GM18873 (cell line): Measurements from ENCODE around the gene JAML.
"Not testable (repeated sequence)": the region's sequence is repeated elsewhere in the genome, so short reads cannot be mapped to it uniquely, and the experiment has no call there.

ENCODE experiments used
- ATAC-seq: cut with Tn5 transposase; IDR thresholded peaks from one replicate; pipeline ENCODE4 v1.9.1; 2021; ENCODE audit warnings: mild to moderate bottlenecking, moderate library complexity, moderate number of reproducible peaks; ENCODE audit not compliant: unreplicated experiment, low FRiP score

The JAML gene

DNA sequence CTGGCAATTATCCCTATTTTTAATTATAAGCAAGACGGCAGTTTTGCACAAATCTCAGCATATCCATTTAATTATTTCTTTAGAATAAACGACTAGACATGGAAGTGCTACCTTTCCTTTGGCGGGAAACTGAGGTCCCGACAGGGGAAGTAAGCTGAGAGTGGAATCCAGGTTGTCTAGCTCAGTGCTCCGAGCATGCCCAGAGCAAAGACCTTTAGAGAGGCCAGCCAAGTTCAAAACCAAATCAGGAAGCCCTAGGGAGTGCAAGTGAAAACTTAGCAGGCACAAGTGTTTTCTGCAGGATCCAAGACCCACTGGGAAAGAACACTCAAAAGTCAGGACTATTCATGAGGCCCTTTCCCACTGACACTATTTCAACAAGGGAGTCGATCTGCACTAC, 25.7 kb downstream of the JAML start:
- ATAC-seq, result no peak

DNA sequence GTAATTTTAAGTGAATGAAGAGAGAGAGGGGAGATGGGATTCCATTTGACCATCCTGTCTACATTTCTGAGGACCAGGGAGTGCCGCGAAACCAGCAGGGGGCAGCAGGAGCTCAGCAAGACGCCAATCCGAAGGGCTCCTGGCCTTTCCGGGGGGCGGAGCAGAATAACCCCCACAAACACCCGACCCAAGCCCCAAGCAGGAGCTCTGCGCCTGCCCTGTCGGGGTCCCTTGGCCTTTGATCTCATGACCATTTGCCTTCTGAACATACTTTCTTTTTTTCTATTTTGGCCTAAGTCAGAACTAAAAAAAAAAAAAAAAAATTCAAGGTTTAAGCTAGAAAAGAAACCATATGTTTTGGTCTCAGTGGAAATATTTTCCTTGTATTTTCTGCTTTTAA, 26.4 kb downstream of the JAML start:
- ATAC-seq, result no peak

DNA sequence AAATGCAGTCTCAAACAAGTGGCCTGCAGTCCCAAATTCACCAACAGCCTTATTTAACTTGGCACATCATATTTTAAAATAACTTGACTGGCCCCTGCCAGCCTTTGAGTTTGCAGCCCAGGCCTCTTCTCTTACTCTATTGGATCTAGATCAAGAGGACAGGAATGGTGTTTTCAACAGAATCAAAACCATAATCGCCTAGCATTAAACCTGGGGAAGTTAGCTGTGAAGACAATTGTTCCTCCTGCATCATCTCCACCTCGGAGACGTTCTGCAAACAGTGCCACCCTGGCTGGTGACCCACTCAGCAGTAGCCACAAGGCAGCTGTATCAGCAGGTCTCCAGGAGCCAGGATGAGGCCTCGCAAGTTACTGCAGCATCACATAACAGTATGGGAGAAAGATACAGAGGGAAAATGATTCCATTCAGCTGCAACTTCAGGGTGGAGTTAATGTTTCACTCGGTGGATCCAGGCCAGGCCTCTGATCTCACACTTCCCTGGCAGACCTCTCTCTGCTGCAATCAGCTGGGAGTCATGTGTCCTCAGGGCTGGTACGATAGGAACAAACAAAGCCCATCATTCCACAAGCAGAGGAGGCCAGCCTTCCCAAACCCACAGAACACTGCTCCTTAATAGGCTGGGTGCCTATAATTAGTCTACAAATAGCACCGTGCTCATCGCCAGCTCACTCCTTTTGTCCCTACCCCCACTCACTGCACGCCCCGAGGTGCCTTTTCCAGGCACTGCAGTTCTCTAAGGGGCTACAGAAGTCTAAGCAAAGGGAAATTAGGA, 29.8 kb downstream of the JAML start:
- no peak for ATAC-seq

DNA sequence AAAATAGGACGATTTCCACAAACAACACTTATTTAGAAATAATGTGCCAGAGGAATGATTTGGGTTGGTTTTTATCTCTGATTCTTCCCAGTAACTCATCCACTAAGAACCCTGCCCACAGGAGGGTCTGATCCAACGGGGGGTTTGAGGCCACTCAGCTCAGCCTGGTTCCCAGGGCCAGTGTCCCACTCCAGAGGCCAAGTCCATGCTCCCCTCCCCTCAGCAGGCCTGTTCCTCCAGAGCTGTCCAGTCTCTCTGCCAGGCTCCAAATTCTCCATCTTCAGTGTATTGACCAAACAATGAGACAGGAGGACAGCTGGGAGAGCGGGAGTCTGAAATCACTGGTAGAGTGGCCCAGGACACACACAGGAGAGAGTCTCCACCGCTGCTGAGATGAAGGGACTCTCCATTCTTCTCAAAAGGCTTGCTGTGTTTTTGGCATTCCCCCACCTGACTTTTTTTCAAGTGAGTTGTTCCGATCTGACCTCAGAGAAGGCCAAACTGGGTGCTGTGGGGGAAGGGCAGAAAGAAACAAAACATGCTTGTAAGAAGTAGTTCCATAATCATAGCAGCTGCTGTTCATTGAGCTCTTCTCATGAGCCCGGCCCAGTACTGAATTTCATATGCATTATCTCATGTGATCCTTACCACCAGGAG, 30.8 kb downstream of the JAML start:
- no peak for ATAC-seq

DNA sequence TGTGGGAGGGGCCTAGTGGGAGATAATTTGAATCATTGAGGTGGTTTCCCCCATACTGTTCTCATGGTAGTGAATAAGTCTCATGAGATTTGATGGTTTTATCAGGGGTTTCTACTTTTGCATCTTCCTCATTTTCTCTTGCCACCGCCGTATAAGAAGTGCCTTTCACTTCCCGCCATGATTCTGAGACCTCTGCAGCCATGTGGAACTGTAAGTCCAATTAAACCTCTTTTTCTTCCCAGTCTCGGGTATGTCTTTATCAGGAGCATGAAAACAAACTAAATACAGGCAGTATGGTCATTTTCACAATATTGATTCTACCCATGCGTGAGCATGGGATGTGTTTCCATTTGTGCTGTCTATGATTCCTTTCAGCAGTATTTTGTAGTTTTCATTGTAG, 32.0 kb downstream of the JAML start:
- not testable (repeated sequence) for ATAC-seq

DNA sequence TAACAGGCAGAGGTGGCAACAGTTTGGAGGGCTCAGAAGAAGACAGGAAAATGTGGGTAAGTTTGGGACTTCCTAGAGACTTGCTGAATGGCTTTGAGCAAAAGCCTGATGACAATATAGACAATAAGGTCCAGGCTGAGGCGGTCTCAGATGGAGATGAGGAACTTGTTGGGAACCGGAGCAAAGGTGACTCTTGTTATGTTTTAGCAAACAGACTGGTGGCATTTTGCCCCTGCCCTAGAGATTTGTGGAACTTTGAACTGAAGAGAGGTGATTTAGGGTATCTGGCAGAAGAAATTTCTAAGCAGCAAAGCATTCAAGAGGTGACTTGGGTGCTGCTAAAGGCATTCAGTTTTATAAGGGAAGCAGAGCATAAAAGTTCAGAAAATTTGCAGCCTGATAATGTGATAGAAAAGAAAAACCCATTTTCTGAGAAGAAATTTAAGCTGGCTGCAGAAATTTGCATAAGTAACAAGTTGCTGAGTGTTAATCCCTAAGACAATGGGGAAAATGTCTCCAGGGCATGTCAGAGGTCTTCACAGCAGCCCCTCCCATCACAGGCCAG, 33.8 kb downstream of the JAML start:
- ATAC-seq, result not testable (repeated sequence)

DNA sequence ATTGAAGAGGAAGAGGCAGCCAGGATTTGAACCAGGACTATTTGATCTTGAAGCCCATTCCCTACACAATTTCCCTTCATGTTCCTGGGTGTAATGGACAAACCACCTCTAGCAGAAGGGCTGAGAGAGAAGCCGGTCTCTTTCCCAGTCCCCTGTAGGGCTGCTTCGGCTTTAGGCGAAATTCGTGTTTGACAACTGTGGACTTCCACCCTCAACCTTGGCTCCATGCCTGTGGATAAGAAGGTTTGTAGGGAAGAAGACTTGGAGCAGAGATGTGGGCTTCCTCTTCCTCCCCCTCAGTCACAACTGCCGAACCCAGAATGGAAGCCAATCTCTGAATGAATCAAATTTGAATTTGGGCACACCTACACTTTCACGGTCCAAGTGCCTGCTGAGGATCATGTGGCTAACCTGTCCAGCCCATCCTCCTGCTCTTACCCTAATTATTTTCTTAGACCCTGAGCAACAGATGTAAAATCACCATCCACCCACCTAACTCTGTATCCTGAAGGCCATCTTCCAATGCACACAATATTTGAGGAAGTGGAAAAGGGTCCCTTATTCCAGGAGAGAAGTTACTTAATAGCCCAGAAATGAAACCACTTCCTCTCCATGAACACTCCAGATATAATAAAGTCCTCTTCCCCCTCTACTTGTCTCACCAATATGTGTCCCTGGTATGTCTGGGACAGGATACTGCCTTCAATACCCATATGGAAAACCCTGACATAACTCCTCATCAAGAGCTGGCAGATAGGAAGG, 38.3 kb downstream of the JAML start:
- ATAC-seq, result no peak

DNA sequence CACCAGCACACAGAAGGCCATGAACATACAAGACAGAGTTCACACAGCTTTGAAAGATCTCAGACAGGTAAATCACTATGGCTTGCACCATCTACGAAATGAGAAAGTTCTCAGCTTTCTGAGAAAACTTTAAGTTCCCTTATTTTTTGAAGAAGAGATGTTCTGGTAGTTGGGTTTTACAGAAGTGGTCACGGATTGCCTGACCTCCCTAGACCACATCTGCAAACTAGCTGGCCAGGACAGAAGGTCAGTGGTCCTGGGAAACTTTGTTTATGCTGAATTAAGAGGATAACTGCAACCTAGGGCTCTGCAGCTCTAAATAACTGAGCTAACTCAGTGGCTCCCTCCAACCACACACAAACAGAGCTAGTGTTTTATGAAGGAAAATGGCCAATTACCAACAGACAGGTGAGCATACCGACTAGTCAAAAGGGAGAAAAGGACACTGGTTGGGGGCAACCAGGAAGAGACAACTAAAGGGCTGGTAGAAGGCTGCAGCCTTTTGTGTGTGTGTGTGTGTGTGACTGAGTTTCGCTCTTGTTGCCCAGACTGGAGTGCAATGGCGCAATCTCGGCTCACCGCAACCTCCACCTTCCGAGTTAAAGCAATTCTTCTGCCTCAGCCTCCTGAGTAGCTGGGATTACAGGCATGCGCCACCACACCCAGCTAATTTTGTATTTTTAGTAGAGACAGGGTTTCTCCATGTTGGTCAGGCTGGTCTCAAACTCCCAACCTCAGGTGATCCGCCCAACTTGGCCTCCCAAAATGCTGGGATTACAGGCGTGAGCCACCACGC, 39.8 kb downstream of the JAML start:
- ATAC-seq, result no peak

DNA sequence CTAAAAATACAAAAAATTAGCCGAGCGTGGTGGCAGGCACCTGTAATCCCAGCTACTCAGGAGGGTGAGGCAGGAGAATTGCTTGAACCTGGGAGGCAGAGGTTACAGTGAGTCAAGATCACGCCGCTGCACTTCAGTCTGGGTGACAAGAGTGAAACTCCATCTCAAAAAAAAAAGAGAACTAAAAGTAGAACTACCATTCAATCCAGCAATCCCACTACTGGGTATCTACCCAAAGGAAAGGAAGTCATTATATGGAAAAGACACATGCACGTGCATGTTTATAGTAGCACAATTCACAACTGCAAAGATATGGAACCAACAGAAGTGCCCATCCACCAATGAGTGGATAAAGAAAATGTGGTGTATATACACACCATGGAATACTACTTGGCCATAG, 41.1 kb downstream of the JAML start:
- not testable (repeated sequence) for ATAC-seq

DNA sequence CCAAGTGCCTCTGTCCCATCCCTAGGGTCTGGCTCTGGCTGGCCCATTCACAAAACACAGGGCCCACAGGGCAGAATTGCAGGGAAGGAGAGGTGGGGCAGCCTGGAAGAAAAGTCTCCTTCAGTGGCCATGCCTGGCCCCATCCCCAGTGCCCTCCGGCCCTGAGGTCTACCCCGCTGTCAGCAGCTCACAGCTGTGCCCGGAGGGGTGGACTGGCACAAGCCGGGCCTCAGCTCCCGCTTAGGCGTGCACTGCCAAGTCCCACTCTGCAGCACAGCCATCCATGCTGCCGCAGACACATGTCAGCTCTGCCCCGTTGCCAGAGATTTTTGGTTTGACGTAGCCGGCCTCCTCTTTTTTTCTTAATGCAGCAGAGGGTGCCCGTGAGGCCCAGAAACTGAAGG, 44.5 kb downstream of the JAML start:
- ATAC-seq, result no peak

DNA sequence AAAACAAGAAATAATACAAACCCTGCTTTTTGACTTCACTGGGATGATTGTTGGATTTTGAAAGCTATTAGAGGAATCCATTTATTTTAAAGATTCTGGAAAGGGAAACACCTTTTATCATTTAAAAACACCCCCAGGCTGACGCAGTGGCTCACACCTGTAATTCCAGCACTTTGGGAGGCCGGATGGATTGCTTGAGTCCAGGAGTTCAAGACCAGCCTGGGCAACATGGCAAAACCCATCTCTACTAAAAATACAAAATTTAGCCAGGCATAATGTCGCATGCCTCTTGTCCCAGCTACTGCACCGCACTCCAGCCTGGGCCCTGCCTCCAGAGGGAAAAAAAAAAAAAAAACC, 48.1 kb downstream of the JAML start:
- no peak for ATAC-seq

DNA sequence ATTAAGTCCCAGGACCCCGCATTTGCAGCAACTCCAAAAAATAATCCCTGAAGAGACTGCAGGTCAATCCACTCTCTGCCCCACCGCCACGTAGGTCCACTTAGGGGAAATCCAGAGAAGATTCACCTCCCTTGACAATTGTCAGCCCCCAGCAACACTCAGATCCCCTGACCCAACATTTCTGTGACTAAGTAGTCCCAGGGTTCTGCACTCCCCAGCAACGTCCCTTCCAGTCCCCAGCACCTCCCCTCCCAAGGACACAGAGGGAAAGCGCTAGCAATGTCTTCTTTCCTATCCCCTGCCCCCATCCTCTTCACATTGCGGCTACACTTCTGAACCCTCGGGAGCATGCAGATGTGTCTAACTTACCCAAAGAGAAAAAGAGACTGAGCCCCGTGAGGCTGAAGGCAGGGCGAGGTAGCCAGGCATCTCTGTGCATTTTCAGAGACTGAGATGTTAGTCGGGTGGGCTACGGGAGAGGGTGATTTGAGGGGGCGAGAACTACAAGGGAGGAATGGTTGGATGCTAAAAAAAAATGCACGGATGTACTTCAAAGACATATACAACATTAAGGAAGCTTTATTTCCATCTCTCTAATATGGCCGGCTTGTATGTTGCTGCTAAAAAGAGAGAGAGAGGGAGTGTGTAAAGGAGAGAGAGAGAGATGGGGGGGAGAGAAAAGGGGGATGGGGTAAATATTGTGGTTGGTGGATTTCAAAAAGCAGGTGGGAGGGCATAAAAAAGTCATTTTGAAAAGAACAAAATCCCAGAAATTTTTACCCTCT, 48.6 kb downstream of the JAML start, which contains the start of gene SCN2B:
TSS of gene SCN2B (minus strand) at position 647 of the 785 bp plus-strand sequence. CDS start at position 439, 208 bp downstream.
- ATAC-seq, result no peak

DNA sequence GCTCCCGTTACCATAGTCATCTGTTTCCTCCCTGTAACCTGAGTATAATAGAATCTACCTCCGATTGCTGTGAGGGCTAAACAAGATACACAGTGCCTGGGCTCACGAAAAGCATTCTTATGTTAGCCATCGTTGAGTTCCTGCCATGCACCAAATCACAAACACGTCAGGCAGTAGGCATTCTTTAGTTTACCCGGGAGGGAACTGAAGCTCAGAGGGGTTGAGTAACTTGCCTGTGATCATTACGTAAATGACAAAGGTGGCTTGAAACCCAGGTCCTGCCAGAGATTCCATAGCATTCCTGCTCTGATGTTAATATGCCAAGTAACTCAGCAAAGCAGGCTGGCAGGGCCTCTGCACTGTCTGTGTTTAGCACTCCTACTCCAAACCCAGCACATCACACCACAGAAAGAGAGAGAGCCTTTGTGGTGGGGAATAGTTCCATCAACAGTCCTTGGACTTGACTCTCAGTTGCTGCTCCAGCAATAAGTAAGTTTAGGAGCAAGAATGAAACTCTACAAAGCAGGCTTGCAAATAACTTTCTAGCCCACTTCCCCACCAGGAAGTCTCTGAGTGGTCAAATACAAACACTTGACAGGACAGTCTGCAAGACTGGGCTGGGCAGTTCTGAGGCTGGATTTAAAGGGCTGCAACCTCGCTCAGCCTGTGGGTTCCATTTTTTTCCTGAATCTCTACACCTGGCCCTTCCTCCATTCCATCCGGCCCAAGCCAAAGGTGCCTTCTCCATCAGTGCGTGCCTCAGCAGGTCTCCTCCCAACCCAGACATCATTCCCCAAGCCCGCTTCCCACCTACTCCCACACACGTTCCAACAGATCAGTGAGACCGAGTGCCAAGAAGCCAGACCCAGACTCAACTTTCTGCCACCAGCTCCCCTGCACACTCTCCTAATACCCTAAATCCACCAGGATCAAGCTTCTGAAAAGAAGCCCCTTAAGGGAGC, 49.5 kb downstream of the JAML start:
- ATAC-seq, result no peak

DNA sequence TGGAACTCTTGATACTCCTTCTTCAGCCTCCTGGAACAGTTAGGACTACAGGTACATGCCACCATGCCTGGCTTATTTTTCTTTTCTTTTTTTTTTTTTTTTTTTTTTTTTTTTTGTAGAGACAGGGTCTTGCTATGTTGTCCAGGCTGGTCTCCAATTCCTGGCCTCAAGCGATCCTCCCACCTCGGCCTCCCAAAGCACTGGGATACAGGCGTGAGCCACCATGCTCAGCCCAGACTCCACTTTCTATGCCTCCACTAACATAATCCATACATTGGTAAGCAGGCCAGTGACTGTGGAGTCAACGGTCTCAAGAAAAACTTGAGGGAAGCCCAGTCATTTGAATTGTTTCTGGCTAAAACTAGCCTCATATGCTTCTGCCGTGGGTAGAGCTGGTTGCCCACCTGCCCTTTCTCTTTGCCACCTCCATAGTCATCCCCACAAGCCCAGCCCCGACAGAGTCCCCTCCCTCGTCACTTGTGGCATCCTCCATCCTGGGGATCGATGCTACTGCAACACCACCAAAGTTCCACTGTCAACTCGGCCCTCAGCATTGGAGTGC, 50.7 kb downstream of the JAML start:
- no peak for ATAC-seq

DNA sequence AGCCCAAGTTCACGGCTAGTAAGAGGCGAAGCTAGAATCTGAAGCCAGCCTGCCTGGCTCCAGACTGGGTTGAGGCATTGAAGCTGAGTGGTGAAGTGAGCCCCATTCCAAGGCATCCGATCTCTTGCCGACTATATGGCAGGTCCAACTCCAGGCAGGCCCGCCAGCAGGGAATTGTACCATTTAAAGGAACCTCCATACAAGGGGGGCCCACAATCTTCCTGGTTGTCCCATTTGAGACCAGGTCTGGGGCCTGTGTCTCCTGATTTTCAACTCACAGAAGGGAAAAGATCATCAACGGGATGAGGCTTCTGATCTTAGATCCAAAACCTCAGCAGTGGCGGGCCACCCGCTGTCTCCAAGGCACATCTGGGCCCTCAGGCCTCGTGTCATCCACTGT, 52.5 kb downstream of the JAML start:
- no peak for ATAC-seq

DNA sequence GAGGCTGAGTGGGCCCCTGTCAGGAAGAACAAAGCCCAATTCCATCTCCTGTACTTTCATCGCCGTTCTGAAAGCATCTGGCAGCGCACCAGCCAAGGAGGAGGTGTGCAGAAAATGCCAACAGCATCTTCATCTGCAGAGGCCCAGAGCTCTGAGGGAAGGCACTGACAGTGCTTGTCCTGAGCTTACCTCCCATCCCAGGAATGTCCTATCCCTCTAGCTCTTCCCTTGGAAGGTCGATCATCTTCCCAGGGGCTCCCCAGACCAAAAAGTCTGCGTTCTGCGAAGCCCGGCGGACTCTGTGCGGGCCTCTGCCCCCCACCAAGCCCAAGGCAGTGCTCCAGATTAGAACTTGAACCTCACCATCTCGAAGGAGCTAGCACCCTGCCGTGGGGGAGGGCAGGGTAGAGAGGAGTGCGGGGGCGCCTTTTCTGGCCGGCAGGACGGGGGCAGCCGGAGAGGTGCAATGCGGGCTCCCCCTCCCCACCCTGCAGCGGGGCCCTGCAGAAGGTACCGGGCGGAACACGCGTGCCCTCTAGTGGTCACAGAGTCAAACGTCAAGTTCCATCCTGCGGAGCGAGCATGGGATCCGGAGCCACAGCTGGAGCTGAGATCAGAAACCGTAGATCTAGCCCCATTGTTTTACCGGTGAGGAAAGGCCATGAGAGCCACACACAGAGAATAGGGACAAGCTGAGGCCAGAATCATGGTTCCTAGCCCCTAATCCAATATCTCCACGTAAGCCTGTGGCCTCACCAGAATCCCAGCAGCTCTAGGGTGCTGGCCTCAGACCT, 53.3 kb downstream of the JAML start:
- no peak for ATAC-seq

DNA sequence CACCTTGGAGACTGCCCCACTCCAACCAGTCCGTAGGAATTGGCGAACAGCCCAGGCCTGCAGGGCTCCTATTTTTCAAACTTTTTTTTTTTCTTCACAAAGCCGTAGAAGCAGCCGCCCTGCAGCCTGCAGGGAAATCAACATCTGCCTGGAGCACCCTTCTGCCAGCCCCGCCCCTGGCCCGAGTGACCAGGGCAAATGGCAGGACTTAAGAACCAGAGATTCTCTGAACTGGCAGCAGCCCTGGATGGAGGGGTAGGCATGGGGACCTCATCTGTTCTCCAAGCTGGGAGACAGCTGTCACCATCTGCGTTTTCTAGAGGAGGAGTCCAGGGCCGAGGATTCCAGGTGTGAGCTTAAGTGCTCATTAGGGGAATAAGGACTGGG, 53.9 kb downstream of the JAML start:
- no peak for ATAC-seq
